Activated CD8-positive, alpha-beta memory T cell treated with anti-CD3 and anti-CD28 coated beads for 48 hours (primary cell): ENCODE measurements around the gene PIGR.

Experiments used
- DNase-seq, 3 experiments: peaks; one replicate each; pipeline ENCODE4 v3.0.0-alpha.2; 2020; ENCODE audit warnings: low read depth in 2 of 3, low spot score in 2 of 3

The PIGR gene

GRCh38 chr1:206946261-206946660 lies at the start of gene PIGR:
Gene PIGR (minus strand): TSS chr1:206946466. CDS start chr1:206940531, 5,935 bp downstream.
- DNase-seq, result no peak

GRCh38 chr1:206992790-206993189 lies 46.5 kb upstream of the PIGR start:
- DNase-seq, result no peak

- no peak for DNase-seq
These were observed 41.6 kb upstream of the PIGR start for GRCh38 chr1:206987873-206988272.

- no peak for DNase-seq
These were observed 40.6 kb upstream of the PIGR start for GRCh38 chr1:206986885-206987284.

GRCh38 chr1:206986402-206986801 lies 40.1 kb upstream of the PIGR start:
- DNase-seq, result no peak

- DNase-seq, result no peak
These were observed 39.0 kb upstream of the PIGR start for GRCh38 chr1:206985162-206985749.

- peak in 2 of 3 experiments; percentile 12 to 18 for DNase-seq
These were observed 36.0 kb upstream of the PIGR start for GRCh38 chr1:206982216-206982615.

- DNase-seq, result no peak
These were observed 33.2 kb upstream of the PIGR start for GRCh38 chr1:206979379-206980043.

GRCh38 chr1:206978259-206978658 lies 32.0 kb upstream of the PIGR start:
- no peak for DNase-seq

- DNase-seq, result no peak
These were observed 29.0 kb upstream of the PIGR start for GRCh38 chr1:206975306-206975705.

GRCh38 chr1:206974140-206974539 lies 27.9 kb upstream of the PIGR start:
- DNase-seq, result no peak

- DNase-seq, result no peak
These were observed 26.5 kb upstream of the PIGR start for GRCh38 chr1:206972728-206973127.

GRCh38 chr1:206971029-206971655 lies 24.9 kb upstream of the PIGR start:
- DNase-seq, result no peak

GRCh38 chr1:206970446-206970845 lies 24.2 kb upstream of the PIGR start, which contains the start of gene FCAMR:
Gene FCAMR (minus strand): TSS chr1:206970460. CDS start chr1:206970125, 335 bp downstream.
- DNase-seq, result no peak

- DNase-seq, result no peak
These were observed 22.8 kb upstream of the PIGR start for GRCh38 chr1:206969090-206969489.

GRCh38 chr1:206967096-206967849 lies 21.0 kb upstream of the PIGR start:
- no peak for DNase-seq

- no peak for DNase-seq
These were observed 19.5 kb upstream of the PIGR start for GRCh38 chr1:206965781-206966180.

GRCh38 chr1:206963740-206964139 lies 17.5 kb upstream of the PIGR start:
- DNase-seq, result no peak

GRCh38 chr1:206963119-206963712 lies 16.9 kb upstream of the PIGR start:
- no peak for DNase-seq

- DNase-seq, result no peak
These were observed 16.0 kb upstream of the PIGR start for GRCh38 chr1:206962272-206962671.

- no peak for DNase-seq
These were observed 15.4 kb upstream of the PIGR start for GRCh38 chr1:206961668-206962067.
